Mammary epithelial cell (primary cell): ENCODE data around the gene TTC28.

Experiments used
- EZH2 ChIP-seq: IDR thresholded peaks from 2 replicates; pipeline ENCODE4 v1.6.1; 2012; ENCODE audit warnings: low read length, inconsistent platforms, borderline replicate concordance
- TF ChIP-seq, protein P1 (sequence below), 2 donors: IDR thresholded peaks in 1 of 2; conservative IDR thresholded peaks in 1 of 2; 2 replicates each; pipeline ENCODE4 v1.5.1; 2011 to 2012; ENCODE audit warnings: inconsistent platforms in 2 of 2, low read length in 2 of 2, mild to moderate bottlenecking in 2 of 2, control low read depth in 1 of 2, low read depth in 1 of 2; ENCODE audit not compliant: insufficient read depth in 1 of 2; ENCODE audit errors: extremely low read depth in 1 of 2

- TF ChIP-seq, protein P1, sequence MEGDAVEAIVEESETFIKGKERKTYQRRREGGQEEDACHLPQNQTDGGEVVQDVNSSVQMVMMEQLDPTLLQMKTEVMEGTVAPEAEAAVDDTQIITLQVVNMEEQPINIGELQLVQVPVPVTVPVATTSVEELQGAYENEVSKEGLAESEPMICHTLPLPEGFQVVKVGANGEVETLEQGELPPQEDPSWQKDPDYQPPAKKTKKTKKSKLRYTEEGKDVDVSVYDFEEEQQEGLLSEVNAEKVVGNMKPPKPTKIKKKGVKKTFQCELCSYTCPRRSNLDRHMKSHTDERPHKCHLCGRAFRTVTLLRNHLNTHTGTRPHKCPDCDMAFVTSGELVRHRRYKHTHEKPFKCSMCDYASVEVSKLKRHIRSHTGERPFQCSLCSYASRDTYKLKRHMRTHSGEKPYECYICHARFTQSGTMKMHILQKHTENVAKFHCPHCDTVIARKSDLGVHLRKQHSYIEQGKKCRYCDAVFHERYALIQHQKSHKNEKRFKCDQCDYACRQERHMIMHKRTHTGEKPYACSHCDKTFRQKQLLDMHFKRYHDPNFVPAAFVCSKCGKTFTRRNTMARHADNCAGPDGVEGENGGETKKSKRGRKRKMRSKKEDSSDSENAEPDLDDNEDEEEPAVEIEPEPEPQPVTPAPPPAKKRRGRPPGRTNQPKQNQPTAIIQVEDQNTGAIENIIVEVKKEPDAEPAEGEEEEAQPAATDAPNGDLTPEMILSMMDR (conservative IDR thresholded peaks at IDR 0.05 in 1 of 2, IDR thresholded peaks at IDR 0.05 in 1 of 2; ENCODE audit: extremely low read depth in 1 of 2, insufficient read depth in 1 of 2, low read depth in 1 of 2, low read length in 2 of 2): no peak
- no peak for TF ChIP-seq EZH2
Measured at GRCh38 chr22:28064920-28065319, 614.7 kb downstream of the TTC28 start.
